Karpas-422 (cell line): ENCODE results near the gene COX7C. TPM values are rescaled to one million over a fixed set of nuclear protein-coding genes. Genes with fewer than 3 reads are reported as not detected.
"Not testable (repeated sequence)": the region's sequence is repeated elsewhere in the genome, so short reads cannot be mapped to it uniquely, and the experiment has no call there.

Source experiments
- DNase-seq: peaks from one replicate; pipeline ENCODE4 v3.0.0-alpha.2; 2015
- H2AFZ ChIP-seq: fragments of 200-600 bp; sonication (generic); 2 replicates; pipeline ENCODE4 v1.6.1; 2014; ENCODE audit warnings: antibody characterized with exemption, low read length, mixed read lengths
- H3K27ac ChIP-seq: fragments of 200-600 bp; sonication (generic); 2 replicates; pipeline ENCODE4 v1.5.1; 2014; ENCODE audit warnings: mild to moderate bottlenecking, low read length, moderate library complexity
- H3K27me3 ChIP-seq: fragments of 200-600 bp; sonication (generic); 2 replicates; pipeline ENCODE4 v1.6.1; 2014; ENCODE audit warnings: low read length, mixed read lengths
- H3K36me3 ChIP-seq: fragments of 200-600 bp; sonication (generic); 2 replicates; pipeline ENCODE4 v1.6.1; 2014; ENCODE audit warnings: low read length, mixed read lengths; ENCODE audit not compliant: insufficient read depth
- H3K4me1 ChIP-seq: fragments of 200-600 bp; sonication (generic); 2 replicates; pipeline ENCODE4 v1.6.1; 2014; ENCODE audit warnings: mild to moderate bottlenecking, low read length, mixed read lengths
- H3K4me2 ChIP-seq: fragments of 200-600 bp; sonication (generic); 2 replicates; pipeline ENCODE4 v1.6.1; 2014; ENCODE audit warnings: low read length, low read depth, mild to moderate bottlenecking; ENCODE audit not compliant: poor library complexity, severe bottlenecking
- H3K4me3 ChIP-seq: fragments of 200-600 bp; sonication (generic); 2 replicates; pipeline ENCODE4 v1.5.1; 2014; ENCODE audit warnings: mild to moderate bottlenecking, antibody characterized with exemption, low read length, mixed read lengths
- H3K79me2 ChIP-seq: fragments of 200-600 bp; sonication (generic); 2 replicates; pipeline ENCODE4 v1.6.1; 2014; ENCODE audit warnings: mild to moderate bottlenecking, low read length, mixed read lengths
- H3K9ac ChIP-seq: fragments of 200-600 bp; sonication (generic); 2 replicates; pipeline ENCODE4 v1.6.0; 2014; ENCODE audit warnings: low read length
- H3K9me2 ChIP-seq: fragments of 200-600 bp; sonication (generic), shearing (Covaris generic); replicated peaks from 2 replicates; pipeline ENCODE4 v1.6.0; 2014; ENCODE audit warnings: mild to moderate bottlenecking, low read length, moderate library complexity; ENCODE audit not compliant: insufficient read depth
- H3K9me3 ChIP-seq: fragments of 300-700, 200-600 bp; sonication (generic); 2 replicates; pipeline ENCODE4 v1.6.1; 2014; ENCODE audit warnings: low read length, mixed read lengths
- H4K20me1 ChIP-seq: fragments of 200-600 bp; sonication (generic); 2 replicates; pipeline ENCODE4 v1.6.1; 2014; ENCODE audit warnings: mild to moderate bottlenecking, antibody characterized with exemption, low read length, low read depth; ENCODE audit not compliant: insufficient read depth
- total RNA-seq: library from RNA; depleted of rRNA; stranded (reverse); fragments of >200 nt; shearing (Covaris generic); gene quantifications from 2 replicates; pipeline ENCODE4 v1.2.3, GENCODE V29; 2014; ENCODE audit warnings: low replicate concordance

COX7C gene
- total RNA-seq, 1 experiment from 2014 or later, result 598 TPM

- no peaks in the 10 kb centered on the region for H3K27me3 ChIP-seq
- H3K4me1 ChIP-seq, result no peaks in the 10 kb centered on the region
- no peaks in the 10 kb centered on the region for H3K9me3 ChIP-seq
- H3K4me2 ChIP-seq, result no peak overlapping the region
- no peaks in the 10 kb centered on the region for H3K36me3 ChIP-seq
- no peak overlapping the region for H3K9ac ChIP-seq
- H2AFZ ChIP-seq, result no peak overlapping the region
- H3K27ac ChIP-seq, result no peak overlapping the region
- no peak overlapping the region for H3K4me3 ChIP-seq
- DNase-seq, result no peak
- H3K79me2 ChIP-seq, result no peaks in the 10 kb centered on the region
- no peaks in the 10 kb centered on the region for H3K9me2 ChIP-seq
- H4K20me1 ChIP-seq, result no peaks in the 10 kb centered on the region
Observed at GRCh38 chr5:86644843-86645242, 27.1 kb downstream of the COX7C start.

GRCh38 chr5:86645885-86646284, 28.1 kb downstream of the COX7C start:
- no peak overlapping the region for H2AFZ ChIP-seq

DNA sequence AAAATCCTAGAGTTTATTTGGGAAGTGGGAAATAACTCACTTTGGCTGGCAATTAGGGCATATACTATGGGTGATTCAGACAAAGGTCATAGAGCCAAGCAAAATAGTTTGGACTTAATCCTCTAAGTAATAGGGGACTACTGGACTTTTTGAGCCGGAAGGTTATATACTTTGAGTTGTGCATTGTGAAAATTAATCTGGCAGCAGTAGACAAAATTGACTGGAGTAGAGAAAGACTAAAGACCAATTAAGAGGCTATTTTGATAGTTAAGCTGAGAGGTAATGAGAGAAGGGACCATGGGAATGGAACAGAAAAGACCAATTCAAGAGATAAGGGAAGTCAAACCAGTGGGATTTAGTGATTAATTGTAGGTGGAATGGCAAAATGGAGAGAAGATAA, 28.9 kb downstream of the COX7C start:
- no peaks in the 10 kb centered on the region for H3K4me1 ChIP-seq
- no peak overlapping the region for H3K4me2 ChIP-seq
- H3K27ac ChIP-seq, result no peak overlapping the region
- no peaks in the 10 kb centered on the region for H3K9me2 ChIP-seq
- no peak overlapping the region for H2AFZ ChIP-seq
- no peaks in the 10 kb centered on the region for H3K36me3 ChIP-seq
- H3K27me3 ChIP-seq, result no peaks in the 10 kb centered on the region
- no peak overlapping the region for H3K9ac ChIP-seq
- H4K20me1 ChIP-seq, result no peaks in the 10 kb centered on the region
- no peaks in the 10 kb centered on the region for H3K9me3 ChIP-seq
- no peaks in the 10 kb centered on the region for H3K79me2 ChIP-seq
- H3K4me3 ChIP-seq, result no peak overlapping the region
- DNase-seq, result no peak

More at GRCh38 chr5:86645885-86646284, 28.1 kb downstream of the COX7C start:
- Histone ChIP-seq H3K79me2 (no peaks in the 10 kb centered on the region), H3K27me3 (no peaks in the 10 kb centered on the region), H3K9me2 (no peaks in the 10 kb centered on the region), H3K4me3 (no peak overlapping the region), H4K20me1 (no peaks in the 10 kb centered on the region), H3K9ac (no peak overlapping the region), H3K4me2 (no peak overlapping the region), H3K36me3 (no peaks in the 10 kb centered on the region), H3K27ac (no peak overlapping the region), H3K9me3 (no peaks in the 10 kb centered on the region), H3K4me1 (no peaks in the 10 kb centered on the region)
- no peak for DNase-seq

- H3K79me2 ChIP-seq, result no peaks in the 10 kb centered on the region
- H3K9me2 ChIP-seq, result no peaks in the 10 kb centered on the region
- no peaks in the 10 kb centered on the region for H3K9me3 ChIP-seq
- no peaks in the 10 kb centered on the region for H3K4me1 ChIP-seq
- no peak overlapping the region for H3K4me3 ChIP-seq
- H2AFZ ChIP-seq, result no peak overlapping the region
- no peaks in the 10 kb centered on the region for H3K27me3 ChIP-seq
- no peak for DNase-seq
- H3K9ac ChIP-seq, result no peak overlapping the region
- no peak overlapping the region for H3K27ac ChIP-seq
- H4K20me1 ChIP-seq, result no peaks in the 10 kb centered on the region
- no peaks in the 10 kb centered on the region for H3K36me3 ChIP-seq
- H3K4me2 ChIP-seq, result no peak overlapping the region
Observed at GRCh38 chr5:86649832-86650505, 32.2 kb downstream of the COX7C start.

DNA sequence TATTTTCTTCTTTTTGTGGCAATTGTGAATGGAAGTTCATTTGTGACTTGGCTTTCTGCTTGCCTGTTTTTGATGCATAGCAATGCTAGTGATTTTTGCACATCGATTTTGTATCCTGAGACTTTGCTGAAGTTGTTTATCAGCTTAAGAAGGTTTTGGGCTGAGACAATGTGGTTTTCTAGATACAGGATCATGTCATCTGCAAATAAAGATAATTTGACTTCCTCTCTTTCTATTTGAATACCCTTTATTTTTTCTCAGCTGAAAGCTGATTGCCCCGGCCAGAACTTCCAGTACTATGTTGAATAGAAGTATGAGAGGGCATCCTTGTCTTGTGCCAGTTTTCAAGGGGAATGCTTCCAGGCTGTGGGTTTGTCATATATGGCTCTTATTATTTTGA, 43.0 kb downstream of the COX7C start:
- H3K9me3 ChIP-seq, H3K9me2 ChIP-seq, H3K36me3 ChIP-seq, H3K4me1 ChIP-seq, H3K9ac ChIP-seq, H3K27ac ChIP-seq, H3K27me3 ChIP-seq, H3K79me2 ChIP-seq, H3K4me3 ChIP-seq, H2AFZ ChIP-seq, H4K20me1 ChIP-seq, H3K4me2 ChIP-seq, DNase-seq: not testable (repeated sequence)

GRCh38 chr5:86664173-86664572, 46.4 kb downstream of the COX7C start:
- H3K4me3 ChIP-seq, result no peak overlapping the region
- no peak overlapping the region for H3K9ac ChIP-seq
- H3K9me2 ChIP-seq, result no peaks in the 10 kb centered on the region
- H3K36me3 ChIP-seq, result no peaks in the 10 kb centered on the region
- H3K9me3 ChIP-seq, result no peaks in the 10 kb centered on the region
- H2AFZ ChIP-seq, result no peak overlapping the region
- no peaks in the 10 kb centered on the region for H4K20me1 ChIP-seq
- H3K79me2 ChIP-seq, result no peaks in the 10 kb centered on the region
- H3K4me2 ChIP-seq, result no peak overlapping the region
- no peak for DNase-seq
- no peaks in the 10 kb centered on the region for H3K27me3 ChIP-seq
- H3K4me1 ChIP-seq, result no peaks in the 10 kb centered on the region
- no peak overlapping the region for H3K27ac ChIP-seq

GRCh38 chr5:86665984-86666760, 48.4 kb downstream of the COX7C start:
- no peak overlapping the region for H3K4me2 ChIP-seq
- no peak for DNase-seq
- no peaks in the 10 kb centered on the region for H3K27me3 ChIP-seq
- no peaks in the 10 kb centered on the region for H3K36me3 ChIP-seq
- no peak overlapping the region for H3K4me3 ChIP-seq
- no peak overlapping the region for H3K9ac ChIP-seq
- no peaks in the 10 kb centered on the region for H4K20me1 ChIP-seq
- H3K9me3 ChIP-seq, result no peaks in the 10 kb centered on the region
- H3K27ac ChIP-seq, result no peak overlapping the region
- no peaks in the 10 kb centered on the region for H3K4me1 ChIP-seq
- no peaks in the 10 kb centered on the region for H3K79me2 ChIP-seq
- no peak overlapping the region for H2AFZ ChIP-seq
- H3K9me2 ChIP-seq, result no peaks in the 10 kb centered on the region

DNA sequence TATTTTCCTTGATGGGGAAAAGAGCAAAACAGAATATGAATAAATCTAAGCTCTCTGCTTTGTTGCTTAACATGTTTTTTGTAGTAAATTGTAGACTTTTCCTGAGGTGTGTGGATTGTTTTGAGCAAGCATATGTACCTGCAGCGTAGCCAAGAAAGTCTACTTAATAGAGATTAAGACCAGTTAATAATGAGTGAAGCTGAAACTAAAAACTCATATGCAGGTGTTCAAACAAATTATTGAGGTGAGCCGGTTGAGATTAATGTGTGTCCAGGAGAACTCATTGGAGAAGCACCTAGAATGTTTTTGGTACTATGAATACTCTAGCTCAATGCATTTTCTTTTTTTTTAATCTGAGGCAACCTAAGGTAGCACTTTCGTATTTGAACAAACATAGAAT, 49.2 kb downstream of the COX7C start:
- no peaks in the 10 kb centered on the region for H3K36me3 ChIP-seq
- H3K9me2 ChIP-seq, result no peaks in the 10 kb centered on the region
- H3K9ac ChIP-seq, result no peak overlapping the region
- H3K27me3 ChIP-seq, result no peaks in the 10 kb centered on the region
- H3K27ac ChIP-seq, result no peak overlapping the region
- H3K4me1 ChIP-seq, result no peaks in the 10 kb centered on the region
- H2AFZ ChIP-seq, result no peak overlapping the region
- H3K4me3 ChIP-seq, result no peak overlapping the region
- DNase-seq, result no peak
- H3K9me3 ChIP-seq, result no peaks in the 10 kb centered on the region
- H4K20me1 ChIP-seq, result no peaks in the 10 kb centered on the region
- H3K4me2 ChIP-seq, result no peak overlapping the region
- H3K79me2 ChIP-seq, result no peaks in the 10 kb centered on the region
